ENCODE results near the gene NPHP4.

The NPHP4 gene

DNA sequence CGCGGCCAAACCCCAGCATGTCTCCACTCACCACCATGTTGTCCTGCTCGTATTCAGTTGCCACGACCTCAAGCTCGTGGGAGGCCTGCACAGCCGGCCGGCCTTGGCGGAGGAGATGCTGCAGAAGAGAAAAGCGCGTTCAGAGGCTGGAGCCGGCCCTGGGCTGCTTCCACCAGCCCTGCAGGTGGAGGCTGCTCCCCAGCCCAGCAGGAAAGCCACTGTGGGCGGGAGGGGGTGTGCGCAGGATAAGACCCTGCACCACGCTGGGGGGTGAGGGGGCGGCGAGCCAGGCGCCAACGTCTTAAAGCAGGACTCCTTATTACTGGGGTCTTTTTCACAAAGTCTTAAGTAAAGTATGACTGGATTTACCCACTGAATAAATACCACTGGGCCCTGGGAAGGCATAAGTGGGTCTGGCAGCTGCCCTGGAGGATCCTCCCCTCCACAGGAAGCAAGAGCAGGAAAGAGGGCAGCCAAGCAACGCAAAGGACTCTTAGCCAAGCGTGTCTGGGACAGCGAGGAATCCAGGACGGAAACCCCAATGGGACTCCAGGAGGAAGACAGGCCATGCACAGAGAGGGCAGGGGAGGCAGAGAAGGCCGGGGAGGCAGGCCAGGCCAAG lies 104.8 kb downstream of the NPHP4 start:
- DNase-seq = no peak

DNA sequence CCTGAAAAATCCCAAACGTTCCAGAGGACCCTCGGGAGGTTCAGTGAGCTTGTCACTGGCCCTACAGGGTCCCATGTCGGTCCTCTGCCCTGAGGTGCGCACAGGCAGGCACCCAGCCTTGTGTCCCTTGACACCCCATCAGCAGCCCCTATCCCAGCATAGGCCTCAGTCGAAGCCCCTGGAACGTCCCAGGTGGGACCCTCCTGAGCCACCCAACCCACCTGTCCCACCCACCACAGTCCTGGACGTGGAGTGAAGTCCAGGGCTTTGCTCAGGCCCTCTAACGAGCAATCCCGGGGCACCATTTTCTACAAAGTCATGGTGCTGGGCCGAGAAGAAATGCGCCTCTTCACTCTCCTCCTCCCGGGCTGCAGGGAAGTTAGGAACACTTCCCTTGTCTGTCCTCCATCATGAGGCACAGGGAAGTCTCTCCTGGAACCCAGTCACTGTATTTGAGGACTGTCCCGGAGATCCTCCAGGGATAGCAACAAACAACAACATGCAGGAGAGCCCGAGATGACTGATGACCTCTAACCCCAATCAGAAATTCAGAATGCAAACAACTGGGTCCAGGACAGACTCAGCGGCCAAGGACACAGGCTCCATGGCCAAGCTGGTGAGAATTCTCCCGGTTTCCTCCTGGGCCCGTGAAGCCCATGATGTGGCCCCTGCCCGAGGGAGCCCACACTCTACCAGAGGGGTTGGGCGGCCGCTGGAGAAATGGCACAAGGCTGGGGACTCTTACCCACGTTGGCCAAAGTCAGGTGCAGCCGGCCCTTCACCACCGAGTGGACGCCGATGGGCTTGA lies 105.5 kb downstream of the NPHP4 start:
- no peak for DNase-seq

DNA sequence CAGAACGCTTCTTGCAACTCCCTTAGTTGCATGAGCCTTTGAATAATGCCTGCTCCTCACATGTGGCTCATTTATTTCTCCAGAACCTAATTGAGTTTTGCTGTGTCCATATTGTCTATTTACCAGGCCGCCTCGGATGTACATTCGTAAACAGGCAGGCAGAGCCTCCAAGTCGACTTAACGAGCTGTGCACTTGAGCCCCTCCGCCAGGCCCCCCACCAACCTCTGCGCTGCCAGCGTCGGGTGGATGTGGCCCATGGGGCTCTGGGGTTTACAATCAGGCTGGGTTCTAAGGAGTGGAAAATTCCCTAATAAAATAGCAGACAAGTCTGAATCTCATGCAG lies 106.1 kb downstream of the NPHP4 start:
- no peak for DNase-seq

DNA sequence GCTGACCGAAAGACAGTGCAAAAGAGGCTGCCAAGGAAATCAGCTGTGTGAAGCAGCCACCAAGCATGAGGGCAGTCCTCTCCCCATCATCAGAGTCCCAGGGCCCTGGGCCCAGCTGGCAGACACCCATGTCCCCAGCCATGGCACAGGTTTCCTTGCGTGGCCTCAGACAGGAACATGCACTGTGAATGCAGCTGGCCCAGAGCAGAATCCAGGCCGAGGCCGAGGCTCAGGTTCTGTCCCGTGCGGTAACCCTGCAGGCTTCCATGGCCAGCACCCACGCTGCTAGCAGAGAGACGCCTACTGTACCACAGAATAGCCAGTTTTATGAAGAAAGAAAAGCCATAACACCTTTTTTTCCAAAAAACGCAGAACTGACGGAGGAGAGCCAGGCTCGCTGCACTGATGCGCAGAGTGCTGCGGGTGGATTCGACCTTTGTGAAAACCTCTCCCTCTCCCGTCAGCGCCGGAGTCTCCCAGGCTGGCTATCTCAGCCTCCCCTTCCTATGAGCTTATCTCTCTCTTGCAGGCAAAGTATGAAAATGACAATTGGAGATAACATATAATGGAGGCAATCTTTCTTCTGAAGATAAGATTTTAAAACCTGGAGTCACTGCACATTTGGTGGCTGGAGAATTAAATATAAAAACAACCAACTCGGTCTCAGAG lies 106.6 kb downstream of the NPHP4 start:
- no peak for DNase-seq

DNA sequence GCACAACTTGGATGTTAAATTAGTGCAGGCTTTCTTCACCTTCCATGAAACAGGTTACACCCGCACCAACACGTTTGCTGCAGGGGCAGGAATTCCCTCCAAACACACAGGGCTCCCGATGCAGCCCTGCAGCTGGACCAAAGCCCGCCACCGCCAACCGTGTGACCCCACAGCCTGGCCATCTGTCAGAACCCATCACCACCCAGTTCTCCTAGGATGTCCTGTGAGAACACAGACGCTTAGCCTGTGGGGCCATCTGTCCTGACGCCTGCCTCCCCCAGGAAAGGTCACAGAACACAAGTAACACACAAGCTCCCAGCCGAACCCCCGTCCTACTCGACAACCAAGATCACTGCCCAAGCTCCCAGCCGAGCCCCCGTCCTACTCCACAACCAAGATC lies 108.1 kb downstream of the NPHP4 start:
- DNase-seq = no peak

DNA sequence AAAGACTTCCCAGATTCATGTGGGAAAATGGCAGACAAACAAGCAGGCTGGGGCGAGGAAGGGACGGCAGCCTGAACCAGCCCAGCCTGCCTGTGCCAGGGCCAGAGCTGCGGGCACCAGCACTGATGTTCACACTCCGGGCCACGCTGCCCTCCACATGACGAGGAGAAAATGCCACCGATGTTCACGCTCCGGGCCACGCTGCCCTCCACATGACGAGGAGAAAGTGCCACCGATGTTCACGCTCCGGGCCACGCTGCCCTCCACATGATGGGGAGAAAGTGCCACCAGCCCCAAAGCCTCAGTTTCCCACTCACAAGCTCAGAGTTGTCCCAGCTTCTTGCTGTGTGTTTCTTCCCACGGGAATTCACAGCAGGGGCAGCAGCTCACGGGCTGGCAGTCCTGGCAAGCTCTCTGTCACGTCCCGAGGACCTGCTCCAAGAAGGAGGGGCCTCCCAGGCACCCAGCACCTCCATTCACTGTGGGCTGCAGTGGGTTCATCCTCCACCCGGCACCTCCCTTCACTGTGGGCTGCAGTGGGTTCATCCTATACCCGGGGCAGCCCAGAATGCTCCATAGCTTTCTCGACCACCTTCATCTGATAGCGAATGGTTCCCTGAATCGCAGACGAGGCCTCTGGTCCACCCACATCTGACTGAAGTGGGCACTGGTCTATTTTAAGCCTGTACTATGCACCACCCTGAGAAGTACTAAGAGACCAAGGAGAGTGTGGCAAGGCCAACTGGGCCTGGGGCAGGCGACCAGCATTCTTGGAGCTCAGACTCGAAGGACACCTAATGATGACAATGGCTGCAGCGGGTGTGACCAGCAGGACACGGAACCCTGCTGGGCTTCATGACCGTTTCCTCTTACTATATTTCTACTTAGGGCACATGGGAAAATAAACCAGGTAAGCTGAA lies 108.8 kb downstream of the NPHP4 start:
- no peak for DNase-seq

DNA sequence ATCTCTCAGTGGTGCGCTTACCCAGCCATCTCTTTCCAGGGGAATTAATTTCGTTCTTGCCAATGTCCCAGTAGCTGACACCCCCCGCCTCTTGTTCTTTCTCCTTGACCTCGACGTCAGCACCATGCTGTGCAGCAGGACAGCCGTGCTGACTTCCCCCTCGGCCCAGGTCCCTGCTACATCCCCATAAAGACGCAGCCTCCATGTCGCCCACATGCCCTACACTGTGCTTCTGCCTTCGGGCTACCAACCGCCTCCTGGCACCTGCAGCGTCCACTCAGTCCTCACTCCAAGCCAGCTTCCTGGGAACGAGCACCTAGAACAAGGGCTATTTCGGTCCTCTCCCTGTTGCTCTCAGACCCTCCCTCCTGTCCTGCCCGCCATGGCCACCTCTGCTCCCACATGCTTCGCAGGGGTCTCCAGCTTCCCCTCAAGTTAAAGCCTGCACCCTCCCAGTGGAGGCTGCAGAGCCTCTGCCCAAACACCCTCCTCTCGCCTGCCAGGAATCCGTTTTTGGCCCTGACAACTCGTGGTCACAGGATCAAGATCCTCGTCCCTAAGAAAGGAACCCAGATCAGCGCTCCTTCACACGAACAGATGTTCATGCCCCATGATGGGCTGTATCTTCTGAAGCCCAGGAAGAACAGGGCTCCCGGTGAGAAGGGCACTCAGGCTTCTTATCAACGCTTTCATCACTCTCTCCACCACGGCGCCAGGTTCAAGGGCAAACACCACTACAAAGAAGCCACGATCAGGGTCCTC lies 109.7 kb downstream of the NPHP4 start:
- no peak for DNase-seq

DNA sequence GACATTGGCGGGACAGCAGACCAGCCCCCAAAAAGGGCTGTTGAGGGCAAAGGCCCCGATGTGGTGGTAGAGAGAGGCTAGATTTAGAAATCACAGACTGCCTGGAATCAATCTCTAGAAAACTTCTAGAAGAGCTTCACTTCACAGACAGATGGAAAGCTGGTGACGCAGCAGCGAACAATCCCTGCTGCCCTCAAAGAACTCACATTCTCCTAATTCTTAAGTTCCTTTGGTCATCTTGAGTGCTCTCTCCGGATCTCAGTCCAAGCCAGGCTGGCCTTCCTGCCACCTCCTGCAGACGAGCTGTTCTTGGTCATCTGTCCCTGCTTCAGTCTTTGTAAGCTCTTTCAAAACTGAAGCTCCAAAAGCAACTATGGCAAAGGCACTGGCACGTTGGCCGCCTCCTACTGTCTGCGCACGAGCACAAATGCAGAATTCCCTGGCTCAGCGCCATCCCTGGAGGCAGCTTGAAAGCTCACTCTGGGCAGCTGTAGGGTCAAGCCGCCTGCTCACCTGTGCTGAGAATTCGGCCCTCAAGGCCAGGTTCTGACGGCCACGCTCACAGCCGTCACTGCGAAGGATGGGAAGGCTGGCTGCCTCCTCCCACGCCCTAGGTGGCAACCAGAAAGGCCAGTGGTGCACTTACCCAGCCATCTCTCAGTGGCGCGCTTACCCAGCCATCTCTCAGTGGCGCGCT lies 110.6 kb downstream of the NPHP4 start:
- DNase-seq = no peak

DNA sequence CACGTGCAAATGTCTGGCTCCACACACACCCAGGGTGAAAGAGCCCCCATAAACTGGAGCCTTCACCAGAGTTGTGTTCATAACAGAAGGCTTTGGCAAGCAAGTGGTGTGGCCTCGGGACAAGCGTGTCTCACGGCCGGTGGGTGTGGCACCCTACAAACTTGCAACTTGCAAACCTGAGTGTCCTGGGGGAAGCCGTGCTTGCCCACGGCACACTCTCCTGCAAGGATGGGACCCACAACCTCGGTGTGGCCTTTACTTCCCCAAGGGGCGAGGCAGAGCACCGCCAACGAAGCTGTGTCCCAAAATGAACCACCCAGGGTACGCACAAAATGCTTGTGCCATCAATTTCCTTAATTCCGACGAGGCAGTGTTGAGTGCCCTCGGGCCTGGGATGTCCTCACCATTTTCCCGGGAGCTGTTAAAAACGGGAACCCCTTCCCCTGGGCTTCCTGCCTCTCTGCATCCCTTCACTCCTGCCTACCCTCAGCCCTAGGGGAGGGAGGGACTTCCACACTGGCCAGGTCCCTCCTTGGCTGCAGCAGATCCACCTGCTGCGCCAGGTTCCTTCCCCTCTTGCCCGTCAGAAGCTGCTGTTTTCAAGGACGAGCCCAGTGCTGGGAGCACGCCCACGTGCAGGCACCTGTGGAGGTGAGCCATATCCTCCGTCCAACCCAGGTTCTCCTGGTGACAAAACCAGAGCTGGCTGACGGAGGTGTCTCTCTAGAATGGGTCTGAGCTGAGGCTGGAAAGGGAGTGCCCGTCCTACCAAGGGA lies 111.4 kb downstream of the NPHP4 start:
- DNase-seq = no peak

DNA sequence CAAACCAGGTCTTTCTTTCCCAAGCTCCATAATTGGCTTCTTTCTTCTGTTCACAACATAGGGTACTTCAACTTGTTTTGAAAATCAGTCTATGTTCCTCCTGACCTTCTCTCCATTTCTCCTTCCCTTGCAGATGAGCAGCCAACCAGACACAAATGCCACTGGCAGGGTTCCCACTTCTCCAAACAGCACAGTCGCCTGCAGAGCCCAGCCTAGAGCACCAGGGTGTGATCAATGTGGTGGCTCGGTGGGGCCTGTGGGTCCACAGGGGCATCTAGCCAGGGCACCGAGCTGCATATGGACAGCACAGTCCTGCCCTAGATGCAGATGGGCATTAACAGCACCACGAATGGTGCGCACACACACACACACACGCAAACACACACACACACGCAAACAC lies 112.8 kb downstream of the NPHP4 start:
- no peak for DNase-seq

DNA sequence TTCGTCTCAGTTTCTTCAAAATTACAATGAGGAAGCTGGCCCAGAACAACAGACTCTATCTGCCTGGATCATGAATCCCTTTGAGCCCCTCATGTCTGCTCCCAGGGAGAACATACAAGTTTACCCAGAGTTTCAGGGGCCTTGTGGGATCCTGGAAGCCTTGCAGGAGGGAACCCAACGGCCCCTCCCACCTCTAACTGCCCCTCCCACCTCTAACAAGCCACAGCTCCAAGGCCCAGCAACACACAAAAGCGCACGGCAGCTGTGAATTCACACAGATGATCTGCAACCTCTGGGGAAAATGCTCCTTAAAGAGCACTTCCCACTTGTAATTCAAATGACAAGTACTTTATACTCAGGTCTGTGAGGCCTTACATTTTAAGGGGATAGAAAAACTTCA lies 113.3 kb downstream of the NPHP4 start:
- no peak for DNase-seq

DNA sequence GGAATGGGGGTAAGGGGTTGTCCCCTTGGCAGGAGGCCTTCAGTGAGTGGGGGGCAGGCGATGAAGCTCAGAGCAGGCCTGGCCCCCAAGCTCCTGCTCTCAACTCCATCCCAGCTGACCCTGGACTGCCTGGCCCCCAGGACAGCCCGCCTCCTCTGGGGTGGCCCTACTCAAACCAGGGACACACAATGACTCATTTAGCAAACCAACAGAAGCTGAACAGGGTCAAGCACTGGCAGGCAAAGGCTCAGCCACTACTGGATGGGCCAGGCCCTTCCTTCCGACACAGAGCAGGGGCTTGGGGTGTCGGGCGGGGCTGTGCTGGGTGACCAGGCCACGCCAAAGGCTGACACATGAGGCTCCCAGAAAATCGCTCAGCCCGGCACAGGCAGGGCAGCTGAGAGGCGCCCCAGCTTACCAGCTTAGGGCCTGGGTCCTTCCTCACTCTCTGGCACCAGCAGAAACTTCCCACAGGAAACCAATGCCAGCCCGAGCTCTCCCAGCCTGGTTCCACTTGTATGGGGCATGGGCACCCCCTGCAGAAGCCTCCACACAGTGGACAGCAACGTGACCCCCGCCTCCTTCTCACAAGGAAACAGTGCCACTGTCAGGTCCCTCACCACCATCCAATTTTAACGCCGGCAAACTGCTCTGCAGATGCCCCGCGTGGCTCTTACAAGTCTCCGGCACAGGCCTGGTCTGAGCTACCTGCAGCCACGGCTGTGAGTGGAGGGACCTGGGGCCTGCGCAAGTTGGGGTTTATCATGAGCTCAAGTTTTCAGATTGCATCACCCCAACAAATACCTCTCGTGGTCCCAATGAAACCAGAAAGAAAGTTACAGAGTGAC lies 114.3 kb downstream of the NPHP4 start:
- no peak for DNase-seq

DNA sequence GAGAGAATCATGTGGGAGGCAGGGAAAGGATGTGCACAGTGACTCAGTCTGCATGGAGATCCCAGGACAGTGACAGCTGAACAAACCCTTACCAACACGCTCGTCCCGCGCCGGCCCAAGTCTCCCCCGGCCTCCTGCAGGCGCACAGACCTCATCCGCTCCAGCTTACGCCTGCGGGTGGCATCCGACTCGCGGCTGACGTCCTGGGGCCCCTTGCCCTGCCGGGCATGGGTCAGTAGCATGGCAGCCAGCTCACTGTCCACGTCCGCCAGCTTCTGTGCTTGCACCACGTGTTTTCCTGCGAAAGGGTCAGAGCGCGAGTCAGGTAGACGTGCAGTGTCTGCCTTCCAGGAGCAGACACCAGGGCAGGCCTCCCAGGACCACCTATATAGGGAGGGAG lies 115.2 kb downstream of the NPHP4 start:
- DNase-seq = no peak

DNA sequence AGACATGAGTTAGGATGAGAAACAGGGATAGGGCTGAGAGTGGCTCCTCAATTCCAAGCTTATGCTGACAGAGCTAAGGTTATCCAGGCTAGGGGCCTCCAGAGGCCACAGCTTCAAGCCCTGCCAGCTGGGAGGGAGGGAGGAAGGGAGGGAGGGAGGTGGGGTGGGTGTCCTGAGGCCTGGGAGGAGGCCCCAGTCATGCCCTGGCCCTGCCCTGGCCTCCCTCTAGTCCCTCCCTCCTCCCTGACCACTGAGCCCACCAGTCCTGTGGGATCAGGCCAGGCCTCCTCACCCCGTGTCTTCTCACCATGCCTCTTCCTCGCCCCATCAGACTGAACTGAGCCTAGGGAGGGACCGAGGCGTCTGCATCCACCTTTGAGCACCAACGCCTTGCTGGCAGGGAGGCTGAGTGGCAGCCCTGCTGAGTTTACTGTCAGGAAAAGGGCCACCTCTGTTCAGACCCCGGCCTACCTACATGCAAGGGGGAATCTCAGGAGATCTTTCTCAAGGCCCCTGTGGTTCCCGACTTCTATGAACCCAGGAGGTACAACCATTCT lies 116.1 kb downstream of the NPHP4 start:
- no peak for DNase-seq

DNA sequence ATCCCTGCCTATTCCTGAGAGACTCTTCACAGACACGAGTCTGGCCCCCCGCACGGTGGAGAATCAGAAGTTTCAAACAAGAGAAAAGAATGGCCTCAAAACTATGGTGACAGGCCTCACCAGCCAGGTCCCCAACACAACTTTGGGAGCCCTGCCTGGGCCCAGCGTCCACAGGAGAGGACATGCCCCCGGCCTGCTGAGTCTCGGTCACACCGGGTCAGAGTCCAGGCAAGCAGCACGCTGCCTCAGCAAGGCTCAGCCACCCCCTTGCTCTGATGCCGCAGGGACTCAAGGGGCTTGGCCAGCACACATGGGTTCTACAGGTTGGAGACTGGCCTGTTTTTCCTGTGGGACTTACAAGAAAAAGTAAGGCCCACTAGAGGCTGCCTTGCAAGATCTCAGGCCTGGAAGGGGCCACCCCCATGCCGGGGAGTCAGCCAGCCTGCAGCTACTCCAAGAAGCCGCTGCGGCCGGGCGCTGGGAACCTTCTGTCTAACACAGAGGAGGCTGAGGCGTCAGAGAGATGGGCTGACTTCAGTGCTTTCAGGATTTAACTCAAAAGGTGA lies 116.8 kb downstream of the NPHP4 start:
- DNase-seq = no peak

DNA sequence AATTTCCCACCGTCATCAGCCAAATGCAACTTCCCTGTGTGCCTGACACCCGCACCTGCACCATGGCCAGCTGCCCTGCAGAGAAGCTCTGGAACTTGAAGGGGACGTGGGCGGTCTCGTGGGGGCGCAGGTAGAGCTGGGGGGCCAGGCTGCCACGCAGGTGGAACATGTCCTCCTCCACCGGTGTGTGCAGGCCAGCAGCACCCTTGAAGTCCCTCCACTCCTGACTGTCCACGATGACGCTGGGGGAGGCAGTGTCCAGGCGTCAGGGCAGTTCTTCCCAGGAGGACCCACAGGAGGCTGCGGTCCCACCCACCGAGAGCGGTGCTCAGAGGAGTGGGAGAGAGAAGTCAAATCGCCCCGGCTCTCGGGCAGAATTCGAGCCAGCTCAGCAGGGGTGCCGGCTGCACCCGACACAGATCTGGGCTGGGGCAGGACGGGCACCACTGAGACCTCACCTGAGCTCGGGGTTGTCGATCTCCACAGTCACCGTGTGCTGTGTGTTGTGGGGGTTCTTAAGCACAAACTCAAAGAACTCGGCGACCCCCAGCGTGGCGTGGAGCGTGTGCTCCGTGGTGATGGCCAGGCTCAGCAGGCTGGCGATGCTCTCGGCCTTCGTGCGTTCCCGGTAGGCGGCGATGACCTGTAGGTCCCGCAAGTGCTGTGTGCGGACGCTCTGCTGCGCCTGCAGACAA lies 117.7 kb downstream of the NPHP4 start:
- DNase-seq = no peak

DNA sequence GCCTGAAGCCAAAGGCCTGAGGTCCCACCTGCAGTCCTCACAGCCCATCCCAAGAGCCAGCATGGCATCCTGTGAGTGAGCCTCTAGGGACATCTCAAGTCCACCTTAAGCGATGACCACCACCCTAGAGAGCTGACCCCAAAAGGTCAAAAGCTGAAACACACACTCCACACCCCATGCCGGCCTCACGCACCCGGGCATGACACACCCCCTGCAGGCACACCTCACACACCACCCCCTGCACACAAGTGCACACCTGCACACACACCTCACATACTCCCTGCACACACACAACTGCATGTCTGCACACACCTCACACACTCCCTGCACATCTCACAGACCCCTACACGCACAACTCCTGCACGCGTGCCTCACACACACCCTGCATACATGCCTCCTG lies 118.7 kb downstream of the NPHP4 start:
- no peak for DNase-seq

DNA sequence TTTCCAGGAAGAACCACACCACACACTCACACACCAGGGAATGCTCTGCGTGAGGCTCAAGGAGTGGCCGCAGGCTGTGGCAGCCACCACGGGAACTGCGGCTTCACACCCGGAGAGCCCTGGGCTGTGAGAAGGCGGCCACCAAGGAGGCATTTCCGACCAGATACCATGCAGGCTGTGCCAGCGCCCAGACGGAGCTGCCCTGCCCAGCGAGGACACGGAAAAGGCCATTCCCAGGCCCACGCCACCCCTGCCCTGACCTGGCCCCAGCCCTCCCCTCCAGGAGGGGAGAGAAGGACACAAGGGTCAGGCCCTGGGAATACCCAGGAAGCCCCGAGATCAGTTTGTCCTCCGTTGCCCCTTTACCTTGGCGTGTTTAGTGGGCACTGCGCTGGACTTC lies 119.3 kb downstream of the NPHP4 start:
- no peak for DNase-seq
